Right lobe of liver (tissue), 6 donors: ENCODE data around the gene SFT2D1. TPM values are rescaled to one million over a fixed set of nuclear protein-coding genes. Genes with fewer than 3 reads are reported as not detected.

Experiments used
- ATAC-seq, 4 donors: fragments of 200-7000 bp; cut with Tn5 transposase; one replicate each; pipeline ENCODE4 v1.9.1; 2020; ENCODE audit warnings: mild to moderate bottlenecking in 4 of 4, moderate library complexity in 4 of 4
- DNase-seq, 3 donors: peaks; one replicate each; pipeline ENCODE4 v3.0.0-alpha.2; 2020
- H3K27ac ChIP-seq, 3 donors: fragments of 200-600 bp; one replicate each; pipeline ENCODE4 v1.8.0; 2022
- H3K27me3 ChIP-seq, 2 donors: fragments of 200-600 bp; one replicate each; pipeline ENCODE4 v1.8.0; 2022
- H3K36me3 ChIP-seq, 4 donors: fragments of 200-600 bp; sonication (generic) in 1 of 4; one replicate each; pipeline versions ENCODE4 v1.5.1 to v1.8.0; 2017 to 2022; ENCODE audit warnings: control low read depth in 1 of 4
- H3K4me1 ChIP-seq, 4 donors: fragments of 200-600 bp; sonication (generic) in 1 of 4; one replicate each; pipeline versions ENCODE4 v1.5.1 to v1.8.0; 2017 to 2022; ENCODE audit warnings: control low read depth in 1 of 4
- H3K4me3 ChIP-seq, 3 donors: fragments of 200-600 bp; one replicate each; pipeline ENCODE4 v1.8.0; 2022
- H3K9me3 ChIP-seq, 4 donors: fragments of 200-600 bp; sonication (generic) in 1 of 4; one replicate each; pipeline versions ENCODE4 v1.5.1 to v1.8.0; 2017 to 2022; ENCODE audit warnings: control low read depth in 1 of 4
- CTCF ChIP-seq, 4 donors: fragments of 200-600 bp in 3 of 4; fragments of 450-650 bp in 1 of 4; IDR thresholded peaks; one replicate each; pipeline versions ENCODE4 v1.5.1 to v1.8.0; 2016 to 2022; ENCODE audit warnings: antibody characterized with exemption in 4 of 4, mild to moderate bottlenecking in 2 of 4
- POLR2A ChIP-seq: fragments of 450-650 bp; IDR thresholded peaks from one replicate; pipeline ENCODE4 v1.6.1; 2017; ENCODE audit warnings: antibody characterized with exemption, mild to moderate bottlenecking
- WGBS: methylation state at CpG from one replicate; pipeline ENCODE4 v1.1.6; 2018; ENCODE audit warnings: low coverage, low lambda C conversion rate; ENCODE audit not compliant: insufficient coverage; ENCODE audit errors: missing lambda C conversion rate; 5-methylcytosine and 5-hydroxymethylcytosine counted together
- intact Hi-C, 2 donors: fragments of 100-400 bp; cut with DNase I; formaldehyde crosslinking; loops; one replicate each; pipeline versions ENCODE4 v1.11.2 to v1.14.1; 2022
- total RNA-seq, 6 experiments: library from RNA; depleted of rRNA in 2 of 6; stranded (reverse); fragments of >200 nt in 2 of 6; fragmentation: NEBNext Ultra II Directional in 3 of 6; extraction: Animal tissue kit (Norgen Biotek cat#: 25700) in 3 of 6; gene quantifications; one replicate each; pipeline versions ENCODE4 v1.1.0 to v1.2.4, GENCODE V29; 2016 to 2023
- donor health status: DM: no; HTN: yes; CAD: no.
- donor health status: DM: no; HTN: no; CAD: no.
- donor health status: DM: no; HTN: no; CAD: no.
- donor health status: DM: no; HTN: yes; CAD: no.
- donor health status: DM: no; HTN: yes; CAD: no.

Gene SFT2D1
- total RNA-seq, 6 experiments from 2014 or later = 6.7 to 14.0 (median 12.8) TPM

GRCh38 chr6:166353507-166353906 is 11.2 kb upstream of the SFT2D1 start:
- no peak for ATAC-seq
- TF ChIP-seq CTCF (IDR thresholded peaks at IDR 0.05) (no peak), POLR2A (no peak)
- H3K9me3 ChIP-seq = no peaks in the 10 kb centered on the region
- H3K4me1 ChIP-seq = peaks cover 0 to 13% (median 6%) of the 10 kb centered on the region in 4 donors
- WGBS = 80% methylated on average over 1 of the region's 1 CpG
- no peaks in the 10 kb centered on the region for H3K27me3 ChIP-seq
- no peak overlapping the region for H3K27ac ChIP-seq
- H3K36me3 ChIP-seq = no peaks in the 10 kb centered on the region
- intact Hi-C loops = no loop called here
- DNase-seq = no peak
- no peak overlapping the region for H3K4me3 ChIP-seq

- intact Hi-C loops = no loop called here
- peaks cover 0 to 16% (median 6%) of the 10 kb centered on the region in 4 donors for H3K4me1 ChIP-seq
- TF ChIP-seq POLR2A (no peak), CTCF (IDR thresholded peaks at IDR 0.05) (no peak)
- no peaks in the 10 kb centered on the region for H3K36me3 ChIP-seq
- H3K9me3 ChIP-seq = no peaks in the 10 kb centered on the region
- no peak for ATAC-seq
- no peak overlapping the region for H3K27ac ChIP-seq
- H3K27me3 ChIP-seq = no peaks in the 10 kb centered on the region
- no peak for DNase-seq
- no peak overlapping the region for H3K4me3 ChIP-seq
Measured at GRCh38 chr6:166352923-166353322, 10.6 kb upstream of the SFT2D1 start.

GRCh38 chr6:166351715-166352285 is 9.5 kb upstream of the SFT2D1 start:
- Histone ChIP-seq H3K36me3 (no peaks in the 10 kb centered on the region), H3K27me3 (no peaks in the 10 kb centered on the region), H3K27ac (peak overlapping the region; percentile 8 to 44 (median 32)), H3K4me3 (peak overlapping the region in 1 of 3 donors; percentile 4), H3K9me3 (no peaks in the 10 kb centered on the region), H3K4me1 (peaks cover 0 to 17% (median 6%) of the 10 kb centered on the region in 4 donors)
- peak; percentile 52 to 67 (median 59) for DNase-seq
- ATAC-seq = peak; percentile 81 to 92 (median 85)
- 1% methylated on average over 4 of the region's 4 CpGs for WGBS
- intact Hi-C loops = no loop called here
- TF ChIP-seq CTCF (IDR thresholded peaks at IDR 0.05) (no peak), POLR2A (peak; percentile 34)

- 39% methylated on average over 5 of the region's 6 CpGs for WGBS
- intact Hi-C loops = no loop called here
- Histone ChIP-seq H3K27me3 (no peaks in the 10 kb centered on the region), H3K27ac (peak overlapping the region; percentile 0 to 72 (median 59)), H3K4me3 (no peak overlapping the region), H3K4me1 (peaks cover 0 to 17% (median 6%) of the 10 kb centered on the region in 4 donors), H3K9me3 (no peaks in the 10 kb centered on the region), H3K36me3 (no peaks in the 10 kb centered on the region)
- ATAC-seq = peak; percentile 69 to 85 (median 72)
- TF ChIP-seq CTCF (IDR thresholded peaks at IDR 0.05) (no peak), POLR2A (no peak)
- peak in 1 of 3 donors; percentile 60 for DNase-seq
Measured at GRCh38 chr6:166348305-166348949, 6.1 kb upstream of the SFT2D1 start.
